Mucosa of descending colon (tissue), 3 donors: ENCODE measurements around the gene ZKSCAN3. TPM values are rescaled to one million over a fixed set of nuclear protein-coding genes. Genes with fewer than 3 reads are reported as not detected.
A peak's percentile ranks its signal among the peaks of the same experiment; 100 is the strongest.

Source experiments
- ATAC-seq: fragments of 200-7000 bp; cut with Tn5 transposase; one replicate; pipeline ENCODE4 v1.9.1; 2020; ENCODE audit warnings: mild to moderate bottlenecking, moderate library complexity
- DNase-seq, 3 donors: peaks; one replicate each; pipeline ENCODE4 v3.0.0-alpha.2; 2020
- H3K36me3 ChIP-seq: fragments of 200-600 bp; one replicate; pipeline ENCODE4 v1.8.0; 2021; ENCODE audit warnings: low read depth, mild to moderate bottlenecking
- H3K4me1 ChIP-seq: fragments of 200-600 bp; one replicate; pipeline ENCODE4 v1.8.0; 2021; ENCODE audit warnings: low read depth, mild to moderate bottlenecking
- H3K4me3 ChIP-seq: fragments of 200-600 bp; one replicate; pipeline ENCODE4 v1.8.0; 2021; ENCODE audit warnings: mild to moderate bottlenecking
- H3K9me3 ChIP-seq: fragments of 200-600 bp; one replicate; pipeline ENCODE4 v1.8.0; 2021; ENCODE audit warnings: mild to moderate bottlenecking
- intact Hi-C, 2 donors: fragments of 100-400 bp; cut with DNase I in 1 of 2; cut with micrococcal nuclease in 1 of 2; formaldehyde crosslinking; loops; one replicate each; pipeline versions ENCODE4 v1.11.0 to v1.11.1; 2022; cut with DNase I, micrococcal nuclease
- total RNA-seq, 3 donors: library from RNA; stranded (reverse); fragmentation: NEBNext Ultra II Directional in 2 of 3; extraction: Animal tissue kit (Norgen Biotek cat#: 25700) in 2 of 3; gene quantifications; one replicate each; pipeline versions ENCODE4 v1.2.1 to v1.2.4, GENCODE V29; 2021 to 2023
- TF ChIP-seq, protein P1 (sequence below): fragments of 200-600 bp; IDR thresholded peaks from one replicate; pipeline ENCODE4 v1.8.0; 2022; ENCODE audit warnings: antibody characterized with exemption, mild to moderate bottlenecking
- donor health status: DM: no; HTN: no; CAD: no; lungs with moderate emphysema.
- donor health status: DM: no; HTN: no; CAD: no.
- donor health status: DM: no; HTN: yes; CAD: no.

ZKSCAN3 gene
- total RNA-seq, 3 donors from 2014 or later, result 5.2 to 12.8 (median 6.1) TPM

DNA sequence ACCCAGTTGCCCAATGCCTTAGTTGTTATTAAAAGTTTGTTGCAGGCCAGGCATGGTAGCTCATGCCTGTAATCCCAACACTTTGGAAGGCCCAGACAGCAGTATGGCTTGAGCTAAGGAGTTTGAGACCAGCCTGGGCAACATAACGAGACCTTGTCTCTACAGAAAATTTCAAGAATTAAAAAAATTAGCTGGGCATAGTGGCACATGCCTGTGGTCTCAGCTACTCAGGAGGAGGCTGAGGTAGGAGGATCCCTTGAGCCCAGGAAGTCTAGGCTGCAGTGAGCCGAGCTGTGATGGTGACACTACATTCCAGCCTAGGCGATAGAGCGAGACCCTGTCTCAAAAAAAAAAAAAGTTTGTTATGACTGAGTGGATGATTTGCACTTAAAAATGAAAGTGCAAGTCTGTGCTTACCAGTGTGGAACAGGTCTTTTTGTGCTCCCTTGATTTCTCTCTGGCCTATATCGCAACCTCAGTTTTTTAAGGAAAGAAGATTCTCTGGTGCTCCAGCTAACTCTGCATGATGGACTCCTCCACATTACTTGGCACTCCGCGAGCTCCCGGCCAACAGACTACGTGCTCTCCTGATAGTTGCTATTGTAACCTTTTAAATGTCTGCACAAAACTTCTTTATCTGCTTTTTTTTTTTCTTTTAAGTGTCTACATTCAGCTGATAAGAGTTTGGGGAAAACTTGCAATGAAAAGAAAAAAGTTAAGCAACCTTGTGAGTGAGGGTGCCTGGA is 22.1 kb downstream of the ZKSCAN3 start:
- TF ChIP-seq, protein P1, sequence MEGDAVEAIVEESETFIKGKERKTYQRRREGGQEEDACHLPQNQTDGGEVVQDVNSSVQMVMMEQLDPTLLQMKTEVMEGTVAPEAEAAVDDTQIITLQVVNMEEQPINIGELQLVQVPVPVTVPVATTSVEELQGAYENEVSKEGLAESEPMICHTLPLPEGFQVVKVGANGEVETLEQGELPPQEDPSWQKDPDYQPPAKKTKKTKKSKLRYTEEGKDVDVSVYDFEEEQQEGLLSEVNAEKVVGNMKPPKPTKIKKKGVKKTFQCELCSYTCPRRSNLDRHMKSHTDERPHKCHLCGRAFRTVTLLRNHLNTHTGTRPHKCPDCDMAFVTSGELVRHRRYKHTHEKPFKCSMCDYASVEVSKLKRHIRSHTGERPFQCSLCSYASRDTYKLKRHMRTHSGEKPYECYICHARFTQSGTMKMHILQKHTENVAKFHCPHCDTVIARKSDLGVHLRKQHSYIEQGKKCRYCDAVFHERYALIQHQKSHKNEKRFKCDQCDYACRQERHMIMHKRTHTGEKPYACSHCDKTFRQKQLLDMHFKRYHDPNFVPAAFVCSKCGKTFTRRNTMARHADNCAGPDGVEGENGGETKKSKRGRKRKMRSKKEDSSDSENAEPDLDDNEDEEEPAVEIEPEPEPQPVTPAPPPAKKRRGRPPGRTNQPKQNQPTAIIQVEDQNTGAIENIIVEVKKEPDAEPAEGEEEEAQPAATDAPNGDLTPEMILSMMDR, result no peak
- Histone ChIP-seq H3K36me3 (no peaks in the 10 kb centered on the region), H3K4me3 (no peak overlapping the region), H3K9me3 (no peaks in the 10 kb centered on the region), H3K4me1 (no peaks in the 10 kb centered on the region)
- DNase-seq, result no peak
- ATAC-seq, result peak; percentile 19
- intact Hi-C loops, result no loop called here

DNA sequence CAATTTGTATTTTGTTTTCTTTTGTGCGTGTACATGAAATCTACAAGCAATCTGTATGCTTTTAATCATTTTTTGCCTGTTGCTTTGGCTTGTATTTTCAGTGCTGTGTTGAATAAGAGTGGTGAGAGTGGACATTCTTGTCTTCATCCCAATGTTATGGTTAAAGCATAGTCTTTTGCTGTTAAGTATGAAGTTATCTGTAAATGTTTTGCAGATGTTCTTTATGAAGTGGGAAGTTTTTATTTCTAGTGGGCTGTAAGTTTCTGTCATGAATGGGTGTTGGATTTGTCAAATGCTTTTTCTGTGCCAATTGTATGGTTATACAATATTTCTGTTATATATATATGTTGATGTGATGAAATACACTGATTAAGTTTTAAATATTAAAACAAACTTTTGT is 24.2 kb downstream of the ZKSCAN3 start:
- intact Hi-C loops, result no loop called here
- Histone ChIP-seq H3K9me3 (peaks cover 5% of the 10 kb centered on the region), H3K36me3 (no peaks in the 10 kb centered on the region), H3K4me1 (no peaks in the 10 kb centered on the region), H3K4me3 (no peak overlapping the region)
- DNase-seq (no peak), ATAC-seq (no peak)
- TF ChIP-seq, protein P1, result no peak

DNA sequence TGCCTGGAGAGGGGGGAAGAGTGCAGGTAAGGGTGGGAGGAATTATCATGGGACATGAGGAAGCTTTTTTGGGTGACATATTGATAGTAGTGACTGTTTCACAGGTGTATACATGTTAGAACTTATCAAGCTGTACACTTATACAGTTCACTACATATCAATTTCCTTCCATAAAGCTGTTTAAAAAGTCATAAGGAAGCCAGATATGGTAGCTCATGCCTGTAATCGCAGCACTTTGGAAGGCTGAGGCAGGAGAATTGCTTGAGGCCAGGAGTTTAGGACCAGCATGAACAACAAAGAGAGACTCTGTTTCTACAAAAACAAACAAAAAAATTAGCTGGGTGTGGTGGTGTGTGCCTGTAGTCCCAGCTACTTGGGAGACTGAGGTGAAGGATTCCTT is 28.1 kb downstream of the ZKSCAN3 start:
- no peaks in the 10 kb centered on the region for H3K36me3 ChIP-seq
- peaks cover 7% of the 10 kb centered on the region for H3K9me3 ChIP-seq
- no peak for DNase-seq
- peak; percentile 76 for ATAC-seq
- peaks cover 2% of the 10 kb centered on the region for H3K4me1 ChIP-seq
- no peak overlapping the region for H3K4me3 ChIP-seq
- TF ChIP-seq, protein P1, result no peak
- intact Hi-C loops, result no loop called here

DNA sequence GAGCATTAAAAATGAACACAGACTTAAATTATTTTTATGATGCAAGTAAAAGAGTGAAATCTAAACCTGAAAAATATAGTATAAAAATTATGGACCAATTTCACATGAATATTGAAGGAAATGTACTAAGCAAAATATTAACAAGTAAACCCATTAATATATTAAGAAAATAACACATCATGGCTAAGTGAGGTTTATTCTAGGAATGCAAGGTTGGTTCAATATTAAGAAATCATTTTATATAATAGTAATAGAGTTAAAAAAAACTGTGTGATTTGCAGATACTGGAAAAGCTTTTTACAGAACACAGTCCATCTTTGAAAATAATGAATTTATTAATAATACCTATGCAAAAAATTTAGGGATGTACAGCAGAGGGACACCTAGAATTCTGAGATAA is 28.9 kb downstream of the ZKSCAN3 start:
- Histone ChIP-seq H3K4me3 (no peak overlapping the region), H3K4me1 (peaks cover 2% of the 10 kb centered on the region), H3K9me3 (peaks cover 7% of the 10 kb centered on the region), H3K36me3 (no peaks in the 10 kb centered on the region)
- intact Hi-C loops, result no loop called here
- no peak for DNase-seq
- TF ChIP-seq, protein P1, result no peak
- no peak for ATAC-seq

DNA sequence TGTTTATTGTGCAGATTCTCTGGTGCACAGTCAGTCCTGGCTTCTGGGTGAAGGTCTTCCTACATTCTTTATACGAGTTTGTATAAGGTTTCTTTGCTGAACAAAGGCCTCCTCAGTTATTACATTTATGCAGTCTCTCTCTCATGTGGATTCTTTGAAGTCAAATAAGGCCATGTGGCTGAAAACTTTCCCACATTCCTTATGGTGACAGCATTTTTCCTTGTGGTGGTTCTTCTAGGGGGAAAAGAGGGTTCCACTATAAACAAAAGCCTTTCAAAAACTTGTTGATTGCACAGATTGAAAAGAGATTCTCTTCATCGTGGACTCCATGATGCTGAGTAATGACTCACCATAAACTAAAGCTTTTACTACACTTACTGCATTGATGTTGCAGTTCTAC is 30.6 kb downstream of the ZKSCAN3 start:
- Histone ChIP-seq H3K4me3 (no peak overlapping the region), H3K4me1 (peaks cover 2% of the 10 kb centered on the region), H3K36me3 (no peaks in the 10 kb centered on the region), H3K9me3 (peaks cover 7% of the 10 kb centered on the region)
- intact Hi-C loops, result no loop called here
- no peak for DNase-seq
- TF ChIP-seq, protein P1, result no peak
- no peak for ATAC-seq
